Heart right ventricle (tissue), 16 donors: ENCODE results near the gene NHS. TPM values are rescaled to one million over a fixed set of nuclear protein-coding genes. Genes with fewer than 3 reads are reported as not detected.

Experiments used
- ATAC-seq, 8 donors: fragments of 200-7000 bp; cut with Tn5 transposase; one replicate each; pipeline ENCODE4 v1.9.1; 2020; ENCODE audit warnings: mild to moderate bottlenecking in 8 of 8, moderate library complexity in 8 of 8, moderate number of reproducible peaks in 1 of 8
- DNase-seq, 2 donors: peaks; one replicate each; pipeline ENCODE4 v3.0.0-alpha.2; 2020
- H3K27ac ChIP-seq, 10 donors: fragments of 200-600 bp; sonication (generic) in 2 of 10; one replicate each; pipeline versions ENCODE4 v1.5.0 to v1.8.0; 2020 to 2022; ENCODE audit warnings: mild to moderate bottlenecking in 3 of 10
- H3K27me3 ChIP-seq, 7 donors: fragments of 200-600 bp; one replicate each; pipeline ENCODE4 v1.8.0; 2021 to 2022; ENCODE audit warnings: mild to moderate bottlenecking in 2 of 7
- H3K36me3 ChIP-seq, 9 donors: fragments of 200-600 bp; sonication (generic) in 1 of 9; one replicate each; pipeline versions ENCODE4 v1.5.0 to v1.8.0; 2020 to 2022; ENCODE audit warnings: mild to moderate bottlenecking in 2 of 9
- H3K4me1 ChIP-seq, 9 donors: fragments of 200-600 bp; sonication (generic) in 1 of 9; one replicate each; pipeline versions ENCODE4 v1.5.0 to v1.8.0; 2020 to 2022; ENCODE audit warnings: mild to moderate bottlenecking in 4 of 9
- H3K4me3 ChIP-seq, 10 donors: fragments of 200-600 bp; sonication (generic) in 2 of 10; one replicate each; pipeline versions ENCODE4 v1.5.0 to v1.8.0; 2020 to 2022; ENCODE audit warnings: mild to moderate bottlenecking in 7 of 10, moderate library complexity in 2 of 10
- H3K9me3 ChIP-seq, 11 donors: fragments of 200-600 bp in 10 of 11; sonication (generic) in 2 of 11; one replicate each; pipeline versions ENCODE4 v1.5.0 to v1.8.0; 2013 to 2022; ENCODE audit warnings: mild to moderate bottlenecking in 2 of 11, control low read depth in 1 of 11, moderate library complexity in 1 of 11
- CTCF ChIP-seq, 9 donors: fragments of 200-600 bp; sonication (generic) in 2 of 9; IDR thresholded peaks; one replicate each; pipeline versions ENCODE4 v1.5.0 to v1.8.0; 2021 to 2022; ENCODE audit warnings: antibody characterized with exemption in 9 of 9, mild to moderate bottlenecking in 5 of 9, moderate library complexity in 1 of 9
- WGBS, 2 donors: extraction: QIAGEN DNeasy Blood & Tissue Kit; methylation state at CpG; one replicate each; pipeline ENCODE4 v1.1.7; 2013; ENCODE audit warnings: inconsistent platforms in 1 of 2; 5-methylcytosine and 5-hydroxymethylcytosine counted together
- intact Hi-C, 10 donors: fragments of 100-400 bp; cut with DNase I; formaldehyde crosslinking; loops; one replicate each; pipeline versions ENCODE4 v1.11.1 to v1.14.2; 2022
- polyA plus RNA-seq, 2 donors: library from polyadenylated mRNA; stranded (reverse); fragments of 200-250 nt; gene quantifications; one replicate each; pipeline ENCODE4 v1.2.3, GENCODE V29; 2013
- total RNA-seq, 10 donors: library from RNA; stranded (reverse); fragmentation: NEBNext Ultra II Directional in 3 of 10; extraction: Animal tissue kit (Norgen Biotek cat#: 25700) in 3 of 10; gene quantifications; one replicate each; pipeline versions ENCODE4 v1.2.1 to v1.2.4, GENCODE V29; 2021 to 2023
- donor health status: Arrhythmogenic right ventricular cardiomyopathy.
- donor health status: ischemic (EF 13 %, LVEDD 7.1; RV severe dilation, severe dysfunction).
- donor health status: healthy with polysubstance abuse.
- donor health status: DM: no; HTN: yes; CAD: no.
- donor health status: DM: no; HTN: no; CAD: no.
- donor health status: ischemic (EF 25% LVEDD 6.9; RV normal size, moderate dysfunction).
- donor health status: ischemic (EF 25% LVEDD 5.7; RV mildly dilated, moderate dysfunction).
- donor health status: healthy.
- donor health status: DM: yes; HTN: yes; CAD: no.
- donor health status: Ischemic cardiomyopathy.
- donor health status: ischemic (EF 35%, LVEDD 5.7; RV mildly dilated, moderate dysfunction).
- donor health status: nonischemic (EF 11% LVEDD 7.7; RV severe dilation, severe dysfunction).
- donor health status: DM: yes; HTN: yes; CAD: no.
- donor health status: PGD.
- donor health status: ischemic (EF 29% LVEDD 5.4; RV normal size, mild dysfunction).
- donor health status: nonischemic (EF 23%, LVEDD 6.1; RV moderate dilation, normal function).

NHS gene
- total and polyA plus RNA-seq, 12 donors = 0.20 to 2.7 (median 1.2) TPM

- 41 to 55% methylated on average over 6 of the region's 6 CpGs for WGBS, 2 donors
- no peak for DNase-seq
- intact Hi-C loops = no loop called here
These were observed 344.7 kb downstream of the NHS start for GRCh38 chrX:17719711-17720110.

DNA sequence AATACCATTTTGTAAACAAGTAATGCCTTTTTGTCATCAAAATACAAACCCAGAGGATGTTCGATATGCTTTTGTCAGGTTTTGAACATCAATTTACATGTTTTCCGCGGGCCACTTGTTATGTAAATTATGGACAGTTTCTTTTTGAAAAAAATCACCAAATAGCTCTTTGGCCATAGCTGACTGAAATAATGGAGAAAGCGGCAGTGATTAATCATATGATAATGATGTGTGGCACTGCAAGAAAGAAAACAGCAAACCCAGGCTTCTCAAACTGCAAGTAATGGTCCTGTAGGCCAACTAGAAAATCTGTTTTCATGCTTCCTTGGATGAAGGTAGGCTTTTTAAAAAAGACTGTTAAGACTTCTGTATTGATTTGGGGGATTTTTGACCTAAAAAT is 346.7 kb downstream of the NHS start:
- Histone ChIP-seq H3K4me1 (no peaks in the 10 kb centered on the region), H3K9me3 (no peaks in the 10 kb centered on the region), H3K36me3 (no peaks in the 10 kb centered on the region), H3K27ac (no peak overlapping the region), H3K27me3 (peaks cover 0 to 37% (median 0%) of the 10 kb centered on the region in 7 donors), H3K4me3 (no peak overlapping the region)
- DNase-seq = no peak
- intact Hi-C loops = no loop called here
- TF ChIP-seq CTCF (IDR thresholded peaks at IDR 0.05) = no peak
- WGBS, 2 donors = 83 to 90% methylated on average over 4 of the region's 4 CpGs
- no peak for ATAC-seq

More at GRCh38 chrX:17719711-17720110, 344.7 kb downstream of the NHS start:
- Histone ChIP-seq H3K4me1 (no peaks in the 10 kb centered on the region), H3K36me3 (no peaks in the 10 kb centered on the region), H3K27ac (no peak overlapping the region), H3K9me3 (no peaks in the 10 kb centered on the region), H3K27me3 (peaks cover 0 to 26% (median 0%) of the 10 kb centered on the region in 7 donors), H3K4me3 (no peak overlapping the region)
- ATAC-seq = no peak
- no peak for TF ChIP-seq CTCF (IDR thresholded peaks at IDR 0.05)

GRCh38 chrX:17725181-17725580 is 350.2 kb downstream of the NHS start:
- no peak for ATAC-seq
- 69 to 71% methylated on average over 2 of the region's 2 CpGs for WGBS, 2 donors

GRCh38 chrX:17732138-17732783 is 357.3 kb downstream of the NHS start:
- Histone ChIP-seq H3K36me3 (no peaks in the 10 kb centered on the region), H3K4me1 (no peaks in the 10 kb centered on the region), H3K27me3 (peaks cover 0 to 35% (median 0%) of the 10 kb centered on the region in 7 donors), H3K27ac (no peak overlapping the region), H3K4me3 (no peak overlapping the region), H3K9me3 (no peaks in the 10 kb centered on the region)
- intact Hi-C loops = no loop called here
- ATAC-seq (no peak), DNase-seq (no peak)
- 83 to 85% methylated on average over 16 of the region's 16 CpGs for WGBS, 2 donors
- no peak for TF ChIP-seq CTCF (IDR thresholded peaks at IDR 0.05)

More at GRCh38 chrX:17725181-17725580, 350.2 kb downstream of the NHS start:
- no peak for TF ChIP-seq CTCF (IDR thresholded peaks at IDR 0.05)
- H3K4me1 ChIP-seq = no peaks in the 10 kb centered on the region
- H3K27me3 ChIP-seq = peaks cover 0 to 42% (median 0%) of the 10 kb centered on the region in 7 donors
- intact Hi-C loops = no loop called here
- no peaks in the 10 kb centered on the region for H3K36me3 ChIP-seq
- DNase-seq = no peak
- H3K4me3 ChIP-seq = no peak overlapping the region
- H3K9me3 ChIP-seq = no peaks in the 10 kb centered on the region
- no peak overlapping the region for H3K27ac ChIP-seq
